Osteocyte (in vitro differentiated cells): ENCODE measurements around the gene CAMK2D. TPM values are rescaled to one million over a fixed set of nuclear protein-coding genes. Genes with fewer than 3 reads are reported as not detected.
A peak's percentile ranks its signal among the peaks of the same experiment; 100 is the strongest.
"Not testable (repeated sequence)": the region's sequence is repeated elsewhere in the genome, so short reads cannot be mapped to it uniquely, and the experiment has no call there.

Source experiments
- DNase-seq: peaks from one replicate; pipeline ENCODE4 v3.0.0; 2021; ENCODE audit warnings: mixed read lengths; ENCODE audit not compliant: unreplicated experiment; ENCODE audit errors: extremely low spot score
- H3K27ac Mint-ChIP-seq: one replicate; pipeline ENCODE4 v1.8.0; 2021; ENCODE audit warnings: mild to moderate bottlenecking, mixed read lengths; ENCODE audit not compliant: unreplicated experiment
- H3K27me3 Mint-ChIP-seq: one replicate; pipeline ENCODE4 v1.8.0; 2021; ENCODE audit warnings: mixed read lengths; ENCODE audit not compliant: unreplicated experiment
- H3K36me3 Mint-ChIP-seq: one replicate; pipeline ENCODE4 v1.8.0; 2021; ENCODE audit warnings: mixed read lengths; ENCODE audit not compliant: unreplicated experiment
- H3K4me1 Mint-ChIP-seq: one replicate; pipeline ENCODE4 v1.8.0; 2021; ENCODE audit warnings: mixed read lengths; ENCODE audit not compliant: unreplicated experiment
- H3K4me3 Mint-ChIP-seq: one replicate; pipeline ENCODE4 v1.8.0; 2021; ENCODE audit warnings: mild to moderate bottlenecking, moderate library complexity, mixed read lengths; ENCODE audit not compliant: unreplicated experiment
- H3K9me3 Mint-ChIP-seq: one replicate; pipeline ENCODE4 v1.8.0; 2021; ENCODE audit warnings: mixed read lengths; ENCODE audit not compliant: unreplicated experiment
- total RNA-seq: library from RNA; stranded (reverse); gene quantifications from 2 replicates; pipeline ENCODE4 v1.2.1, GENCODE V29; 2021
- TF ChIP-seq, protein P1 (sequence below): fragments of 200-600 bp; sonication (generic); IDR thresholded peaks from 2 replicates; pipeline ENCODE4 v1.5.0; 2021; ENCODE audit warnings: antibody characterized with exemption, mild to moderate bottlenecking, moderate library complexity

Gene CAMK2D
- total RNA-seq, 1 donor from 2014 or later = 84.3 TPM

DNA sequence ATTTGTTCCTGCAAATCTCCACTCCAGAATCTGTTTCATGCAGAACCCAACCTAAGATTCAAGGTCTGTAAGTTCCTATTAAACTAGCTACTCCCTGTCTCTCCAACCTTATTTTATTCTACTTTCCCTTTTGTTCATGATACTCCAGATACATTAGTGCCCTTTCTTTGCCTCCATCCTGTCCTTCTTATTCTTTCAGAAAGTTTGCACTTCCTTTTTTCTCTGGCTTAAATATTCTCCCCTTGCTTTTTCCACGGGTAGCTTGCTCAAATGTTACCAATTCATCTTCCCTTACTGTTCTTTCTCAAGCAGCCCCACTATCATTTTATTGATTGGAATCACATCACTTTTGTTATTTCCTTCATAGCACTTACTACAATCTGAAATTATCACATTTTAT lies 72.1 kb downstream of the CAMK2D start:
- DNase-seq = no peak
- TF ChIP-seq, protein P1, sequence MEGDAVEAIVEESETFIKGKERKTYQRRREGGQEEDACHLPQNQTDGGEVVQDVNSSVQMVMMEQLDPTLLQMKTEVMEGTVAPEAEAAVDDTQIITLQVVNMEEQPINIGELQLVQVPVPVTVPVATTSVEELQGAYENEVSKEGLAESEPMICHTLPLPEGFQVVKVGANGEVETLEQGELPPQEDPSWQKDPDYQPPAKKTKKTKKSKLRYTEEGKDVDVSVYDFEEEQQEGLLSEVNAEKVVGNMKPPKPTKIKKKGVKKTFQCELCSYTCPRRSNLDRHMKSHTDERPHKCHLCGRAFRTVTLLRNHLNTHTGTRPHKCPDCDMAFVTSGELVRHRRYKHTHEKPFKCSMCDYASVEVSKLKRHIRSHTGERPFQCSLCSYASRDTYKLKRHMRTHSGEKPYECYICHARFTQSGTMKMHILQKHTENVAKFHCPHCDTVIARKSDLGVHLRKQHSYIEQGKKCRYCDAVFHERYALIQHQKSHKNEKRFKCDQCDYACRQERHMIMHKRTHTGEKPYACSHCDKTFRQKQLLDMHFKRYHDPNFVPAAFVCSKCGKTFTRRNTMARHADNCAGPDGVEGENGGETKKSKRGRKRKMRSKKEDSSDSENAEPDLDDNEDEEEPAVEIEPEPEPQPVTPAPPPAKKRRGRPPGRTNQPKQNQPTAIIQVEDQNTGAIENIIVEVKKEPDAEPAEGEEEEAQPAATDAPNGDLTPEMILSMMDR = no peak
- H3K27me3 Mint-ChIP-seq = no peaks in the 10 kb centered on the region
- H3K36me3 Mint-ChIP-seq = peaks cover 13% of the 10 kb centered on the region
- no peak overlapping the region for H3K4me3 Mint-ChIP-seq
- H3K9me3 Mint-ChIP-seq = no peaks in the 10 kb centered on the region
- peaks cover 39% of the 10 kb centered on the region for H3K4me1 Mint-ChIP-seq
- H3K27ac Mint-ChIP-seq = peak overlapping the region; percentile 42

DNA sequence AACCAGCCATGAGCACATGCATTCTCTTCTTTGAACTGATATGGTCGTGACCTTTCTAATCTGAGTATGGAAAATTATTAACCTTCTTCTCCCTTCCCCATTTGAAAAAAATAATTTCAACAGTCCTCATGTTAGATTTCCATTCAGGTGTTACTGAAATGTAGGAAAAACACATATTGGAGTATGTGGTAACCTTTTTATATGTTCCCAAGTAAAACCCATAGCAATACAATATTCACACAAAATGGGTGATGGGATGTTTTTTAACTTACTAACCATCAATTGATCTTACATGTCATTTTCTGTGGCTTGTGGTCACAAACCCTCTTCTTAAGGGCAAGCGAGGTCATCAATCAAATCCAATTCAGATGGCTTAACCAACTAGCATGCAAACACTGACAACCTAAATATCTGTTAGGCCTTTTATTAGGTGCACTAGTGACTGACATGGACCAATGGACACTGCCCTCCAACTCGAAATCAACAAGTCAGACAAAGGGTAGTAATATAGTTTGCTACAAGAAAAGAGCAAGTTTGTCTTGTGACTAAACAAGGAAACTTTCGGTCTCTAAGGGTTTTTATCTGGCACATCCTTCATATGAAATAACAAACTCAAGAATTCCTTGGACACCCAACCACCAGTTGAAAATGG lies 74.3 kb downstream of the CAMK2D start:
- no peaks in the 10 kb centered on the region for H3K9me3 Mint-ChIP-seq
- TF ChIP-seq, protein P1 = no peak
- H3K27ac Mint-ChIP-seq = peak overlapping the region; percentile 46
- H3K36me3 Mint-ChIP-seq = peaks cover 13% of the 10 kb centered on the region
- no peaks in the 10 kb centered on the region for H3K27me3 Mint-ChIP-seq
- DNase-seq = no peak
- H3K4me1 Mint-ChIP-seq = peaks cover 45% of the 10 kb centered on the region
- H3K4me3 Mint-ChIP-seq = no peak overlapping the region

DNA sequence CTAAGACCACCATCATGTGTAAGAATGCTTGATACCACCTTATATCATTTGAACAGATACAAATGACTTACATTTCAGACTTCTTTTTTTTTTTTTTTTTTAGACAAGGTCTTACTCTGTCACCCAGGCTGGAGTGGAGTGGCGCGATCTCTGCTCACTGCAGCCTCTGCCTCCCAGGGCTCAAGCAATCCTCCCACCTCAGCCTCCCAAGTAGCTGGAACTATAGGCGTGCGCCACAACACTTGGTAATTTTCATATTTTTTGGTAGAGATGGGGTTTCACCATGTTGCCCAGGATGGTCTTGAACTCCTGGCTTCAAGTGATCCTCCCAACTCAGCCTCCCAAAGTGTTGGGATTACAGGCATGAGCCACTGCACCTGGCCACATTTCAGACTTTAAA lies 76.4 kb downstream of the CAMK2D start:
- Mint-ChIP-seq H3K4me1 (peaks cover 51% of the 10 kb centered on the region), H3K27ac (peak overlapping the region; percentile 69)
- H3K27me3 Mint-ChIP-seq = not testable (repeated sequence)

DNA sequence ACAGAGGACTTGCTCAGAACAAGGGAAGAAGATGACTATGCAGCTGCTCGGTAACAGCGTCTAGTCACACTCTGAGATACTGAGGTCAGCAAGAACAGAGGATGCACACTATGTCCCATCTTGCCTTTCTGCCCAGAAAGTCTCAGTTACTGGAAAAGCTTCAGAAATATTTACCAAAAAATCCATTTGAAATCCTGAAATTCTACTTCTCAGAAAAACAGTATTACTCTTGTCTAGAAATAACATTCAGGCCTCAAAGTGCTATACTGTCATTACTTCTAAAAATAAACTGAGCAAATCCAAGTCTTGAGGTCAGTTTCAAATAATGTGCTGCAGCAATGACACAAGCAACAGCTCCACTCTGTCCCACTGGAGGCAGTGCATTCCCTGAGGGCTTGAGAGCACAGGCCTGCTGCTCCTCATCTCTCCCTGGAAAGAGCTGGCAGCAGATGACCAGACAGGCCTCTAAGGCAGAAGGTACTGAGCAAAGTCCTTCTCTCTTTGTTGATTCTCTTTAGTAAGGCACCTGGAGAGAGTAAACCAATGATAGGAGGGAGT lies 76.9 kb downstream of the CAMK2D start:
- TF ChIP-seq, protein P1 = peak; percentile 56
- H3K4me3 Mint-ChIP-seq = no peak overlapping the region
- H3K27ac Mint-ChIP-seq = peak overlapping the region; percentile 69
- H3K4me1 Mint-ChIP-seq = peaks cover 51% of the 10 kb centered on the region
- H3K9me3 Mint-ChIP-seq = peaks cover 7% of the 10 kb centered on the region
- DNase-seq = peak; percentile 84
- H3K27me3 Mint-ChIP-seq = no peaks in the 10 kb centered on the region
- peaks cover 11% of the 10 kb centered on the region for H3K36me3 Mint-ChIP-seq

More for the DNA sequence above, 76.4 kb downstream of the CAMK2D start:
- DNase-seq, H3K9me3 Mint-ChIP-seq, H3K4me3 Mint-ChIP-seq: not testable (repeated sequence)
- H3K36me3 Mint-ChIP-seq = peaks cover 14% of the 10 kb centered on the region

DNA sequence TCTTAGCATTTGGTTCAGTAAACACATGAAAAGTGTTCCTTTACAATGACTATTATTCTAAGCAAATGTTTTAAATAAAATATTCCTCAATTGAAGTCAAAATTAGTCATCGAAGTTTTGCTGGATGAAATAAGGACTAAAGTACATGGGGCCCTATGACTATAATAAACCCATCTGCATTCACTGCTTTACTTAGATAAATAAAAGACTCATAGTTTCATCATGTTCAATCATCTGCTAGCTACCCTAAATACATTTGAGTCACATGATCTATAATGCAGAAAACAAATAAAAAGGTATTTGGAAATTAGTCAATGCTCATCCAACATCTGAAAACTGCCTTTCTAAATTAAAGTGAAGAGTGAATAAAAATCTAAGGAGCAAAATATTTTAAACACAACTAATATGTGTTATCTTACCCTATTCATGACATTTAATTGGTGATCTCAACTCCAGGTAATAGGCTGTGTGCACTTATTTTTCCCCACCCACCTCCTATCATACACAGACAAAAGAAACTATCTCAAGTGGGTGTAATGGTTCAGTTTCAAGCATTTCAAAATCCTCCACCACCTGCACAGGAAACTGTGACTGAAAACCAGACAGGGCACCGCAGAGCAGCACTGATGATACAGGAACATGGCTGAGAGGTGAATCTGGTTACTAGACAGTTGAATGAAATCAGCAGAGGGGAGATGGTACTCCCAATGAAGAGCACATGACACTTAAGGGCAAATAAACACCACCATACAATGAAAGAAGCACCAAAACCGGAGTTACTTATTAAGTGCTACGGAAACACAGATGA lies 78.6 kb downstream of the CAMK2D start:
- H3K27me3 Mint-ChIP-seq = no peaks in the 10 kb centered on the region
- peaks cover 7% of the 10 kb centered on the region for H3K9me3 Mint-ChIP-seq
- no peak for DNase-seq
- H3K27ac Mint-ChIP-seq = peak overlapping the region; percentile 69
- peaks cover 61% of the 10 kb centered on the region for H3K4me1 Mint-ChIP-seq
- no peak overlapping the region for H3K4me3 Mint-ChIP-seq
- TF ChIP-seq, protein P1 = no peak
- H3K36me3 Mint-ChIP-seq = peaks cover 10% of the 10 kb centered on the region
